Osteoblast (primary cell): ENCODE results near the gene MIDN. TPM values are rescaled to one million over a fixed set of nuclear protein-coding genes. Genes with fewer than 3 reads are reported as not detected.

Experiments
- DNase-seq: peaks from one replicate; pipeline ENCODE4 v3.0.0; 2011; ENCODE audit warnings: low spot score, mixed read lengths; ENCODE audit not compliant: insufficient read length; ENCODE audit errors: missing footprints
- H2AFZ ChIP-seq: 2 replicates; pipeline ENCODE4 v1.6.0; 2011; ENCODE audit warnings: mild to moderate bottlenecking, low read length
- H3K27ac ChIP-seq: 2 replicates; pipeline ENCODE4 v1.5.1; 2011; ENCODE audit warnings: mild to moderate bottlenecking, low read depth, low read length, moderate library complexity
- H3K27me3 ChIP-seq: 2 replicates; pipeline ENCODE4 v1.6.0; 2012; ENCODE audit warnings: mild to moderate bottlenecking, control low read depth, inconsistent platforms, low read length, moderate library complexity; ENCODE audit not compliant: insufficient read depth
- H3K36me3 ChIP-seq: 2 replicates; pipeline ENCODE4 v1.5.1; 2011; ENCODE audit warnings: mild to moderate bottlenecking, low read length, control low read depth, moderate library complexity; ENCODE audit not compliant: insufficient read depth
- H3K4me1 ChIP-seq: 2 replicates; pipeline ENCODE4 v1.5.1; 2011; ENCODE audit warnings: mild to moderate bottlenecking, low read length, control low read depth, moderate library complexity; ENCODE audit not compliant: insufficient read depth
- H3K4me2 ChIP-seq: 2 replicates; pipeline ENCODE4 v1.6.0; 2011; ENCODE audit warnings: mild to moderate bottlenecking, low read length; ENCODE audit not compliant: insufficient read depth
- H3K4me3 ChIP-seq: fragments of 200-600 bp; sonication (generic); 3 replicates; pipeline ENCODE4 v1.5.1; 2012; ENCODE audit warnings: mild to moderate bottlenecking, low read length, inconsistent platforms; ENCODE audit not compliant: insufficient read depth
- H3K79me2 ChIP-seq: 2 replicates; pipeline ENCODE4 v1.6.0; 2012; ENCODE audit warnings: mild to moderate bottlenecking, low read length, control low read depth, inconsistent platforms; ENCODE audit not compliant: insufficient read depth
- H3K9me3 ChIP-seq: 2 replicates; pipeline ENCODE4 v1.5.1; 2011; ENCODE audit warnings: low read depth, low read length, control low read depth
- H4K20me1 ChIP-seq: 2 replicates; pipeline ENCODE4 v1.6.0; 2012; ENCODE audit warnings: mild to moderate bottlenecking, low read length, control low read depth; ENCODE audit not compliant: insufficient read depth
- total RNA-seq: library from RNA; depleted of rRNA; stranded (reverse); fragments of >200 nt; gene quantifications from 2 replicates; pipeline ENCODE4 v1.2.3, GENCODE V29; 2012
- TF ChIP-seq, protein P1 (sequence below): IDR thresholded peaks from 2 replicates; pipeline ENCODE4 v1.5.1; 2011; ENCODE audit warnings: mild to moderate bottlenecking, low read depth, low read length, moderate library complexity; ENCODE audit errors: extremely low read depth

Gene MIDN
- total RNA-seq, 1 donor: 19.9 TPM

- Histone ChIP-seq H3K79me2 (peaks cover 48% of the 10 kb centered on the region), H2AFZ (no peak within 1 kb of the TSS), H4K20me1 (peaks cover 36% of the 10 kb centered on the region), H3K4me1 (peaks cover 59% of the 10 kb centered on the region), H3K9me3 (no peaks in the 10 kb centered on the region), H3K4me2 (peak within 1 kb of the TSS; percentile 76), H3K27ac (peak within 1 kb of the TSS; percentile 94), H3K36me3 (peaks cover 37% of the 10 kb centered on the region), H3K4me3 (peak within 1 kb of the TSS; percentile 75), H3K27me3 (no peaks in the 10 kb centered on the region)
- peak; percentile 100 for DNase-seq
- TF ChIP-seq, protein P1, sequence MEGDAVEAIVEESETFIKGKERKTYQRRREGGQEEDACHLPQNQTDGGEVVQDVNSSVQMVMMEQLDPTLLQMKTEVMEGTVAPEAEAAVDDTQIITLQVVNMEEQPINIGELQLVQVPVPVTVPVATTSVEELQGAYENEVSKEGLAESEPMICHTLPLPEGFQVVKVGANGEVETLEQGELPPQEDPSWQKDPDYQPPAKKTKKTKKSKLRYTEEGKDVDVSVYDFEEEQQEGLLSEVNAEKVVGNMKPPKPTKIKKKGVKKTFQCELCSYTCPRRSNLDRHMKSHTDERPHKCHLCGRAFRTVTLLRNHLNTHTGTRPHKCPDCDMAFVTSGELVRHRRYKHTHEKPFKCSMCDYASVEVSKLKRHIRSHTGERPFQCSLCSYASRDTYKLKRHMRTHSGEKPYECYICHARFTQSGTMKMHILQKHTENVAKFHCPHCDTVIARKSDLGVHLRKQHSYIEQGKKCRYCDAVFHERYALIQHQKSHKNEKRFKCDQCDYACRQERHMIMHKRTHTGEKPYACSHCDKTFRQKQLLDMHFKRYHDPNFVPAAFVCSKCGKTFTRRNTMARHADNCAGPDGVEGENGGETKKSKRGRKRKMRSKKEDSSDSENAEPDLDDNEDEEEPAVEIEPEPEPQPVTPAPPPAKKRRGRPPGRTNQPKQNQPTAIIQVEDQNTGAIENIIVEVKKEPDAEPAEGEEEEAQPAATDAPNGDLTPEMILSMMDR: no peak
These were observed 20.7 kb downstream of the MIDN start, which contains the start of gene CIRBP for GRCh38 chr19:1269065-1269477. CIRBP (plus strand) TSS chr19:1269332; CDS start chr19:1270934, 1,602 bp downstream.

- H3K4me3 ChIP-seq: peak overlapping the region; percentile 75
- no peaks in the 10 kb centered on the region for H3K9me3 ChIP-seq
- H3K4me1 ChIP-seq: peaks cover 64% of the 10 kb centered on the region
- peaks cover 42% of the 10 kb centered on the region for H3K36me3 ChIP-seq
- H2AFZ ChIP-seq: no peak overlapping the region
- TF ChIP-seq, protein P1: peak; percentile 27
- peak overlapping the region; percentile 76 for H3K4me2 ChIP-seq
- H3K27ac ChIP-seq: peak overlapping the region; percentile 94
- H3K79me2 ChIP-seq: peaks cover 52% of the 10 kb centered on the region
- no peaks in the 10 kb centered on the region for H3K27me3 ChIP-seq
- peak; percentile 99 for DNase-seq
- H4K20me1 ChIP-seq: peaks cover 41% of the 10 kb centered on the region
These were observed 21.3 kb downstream of the MIDN start for GRCh38 chr19:1269478-1270212.

- no peaks in the 10 kb centered on the region for H3K27me3 ChIP-seq
- H3K4me1 ChIP-seq: peaks cover 58% of the 10 kb centered on the region
- peak overlapping the region; percentile 94 for H3K27ac ChIP-seq
- no peak overlapping the region for H2AFZ ChIP-seq
- H3K4me2 ChIP-seq: peak overlapping the region; percentile 76
- H3K79me2 ChIP-seq: peaks cover 54% of the 10 kb centered on the region
- H3K9me3 ChIP-seq: no peaks in the 10 kb centered on the region
- DNase-seq: no peak
- peaks cover 44% of the 10 kb centered on the region for H4K20me1 ChIP-seq
- peak overlapping the region; percentile 75 for H3K4me3 ChIP-seq
- TF ChIP-seq, protein P1: no peak
- H3K36me3 ChIP-seq: peaks cover 45% of the 10 kb centered on the region
These were observed 21.9 kb downstream of the MIDN start for GRCh38 chr19:1270213-1270853.
